ENCODE results near the gene ABCA13.

ABCA13 gene

GRCh38 chr7:48537561-48537960 is 366.3 kb downstream of the ABCA13 start:
- DNase-seq = no peak

- no peak for DNase-seq
Measured at GRCh38 chr7:48540746-48541145, 369.5 kb downstream of the ABCA13 start.

GRCh38 chr7:48548667-48549066 is 377.4 kb downstream of the ABCA13 start:
- DNase-seq = no peak

GRCh38 chr7:48551652-48552051 is 380.4 kb downstream of the ABCA13 start:
- DNase-seq = no peak

GRCh38 chr7:48563334-48563733 is 392.1 kb downstream of the ABCA13 start:
- no peak for DNase-seq

- no peak for DNase-seq
Measured at GRCh38 chr7:48575516-48575915, 404.3 kb downstream of the ABCA13 start.

GRCh38 chr7:48587475-48587874 is 416.2 kb downstream of the ABCA13 start:
- DNase-seq = no peak

GRCh38 chr7:48594349-48594748 is 423.1 kb downstream of the ABCA13 start:
- DNase-seq = no peak

GRCh38 chr7:48595756-48596155 is 424.5 kb downstream of the ABCA13 start:
- no peak for DNase-seq

GRCh38 chr7:48610705-48611104 is 439.4 kb downstream of the ABCA13 start:
- no peak for DNase-seq

- no peak for DNase-seq
Measured at GRCh38 chr7:48611993-48612392, 440.7 kb downstream of the ABCA13 start.

- no peak for DNase-seq
Measured at GRCh38 chr7:48617508-48617907, 446.2 kb downstream of the ABCA13 start.

GRCh38 chr7:48617993-48618392 is 446.7 kb downstream of the ABCA13 start:
- no peak for DNase-seq

- no peak for DNase-seq
Measured at GRCh38 chr7:48621076-48621475, 449.8 kb downstream of the ABCA13 start.

GRCh38 chr7:48627164-48627563 is 455.9 kb downstream of the ABCA13 start:
- no peak for DNase-seq

GRCh38 chr7:48628793-48629349 is 457.6 kb downstream of the ABCA13 start:
- DNase-seq = no peak

- no peak for DNase-seq
Measured at GRCh38 chr7:48634116-48634632, 462.9 kb downstream of the ABCA13 start.

GRCh38 chr7:48635796-48636195 is 464.5 kb downstream of the ABCA13 start:
- no peak for DNase-seq

GRCh38 chr7:48636391-48637015 is 465.2 kb downstream of the ABCA13 start:
- no peak for DNase-seq

- no peak for DNase-seq
Measured at GRCh38 chr7:48637382-48637781, 466.1 kb downstream of the ABCA13 start.

- no peak for DNase-seq
Measured at GRCh38 chr7:48638041-48638440, 466.8 kb downstream of the ABCA13 start.

- DNase-seq = no peak
Measured at GRCh38 chr7:48643431-48644013, 472.3 kb downstream of the ABCA13 start.

- no peak for DNase-seq
Measured at GRCh38 chr7:48658138-48658537, 486.9 kb downstream of the ABCA13 start.

- DNase-seq = no peak
Measured at GRCh38 chr7:48660306-48660870, 489.1 kb downstream of the ABCA13 start.

Measured in NCI-H1436 treated with DMSO at 0.1 percent for 48 hours (cell line).